Measurements from ENCODE around the gene ATP6V1G1. TPM values are rescaled to one million over a fixed set of nuclear protein-coding genes. Genes with fewer than 3 reads are reported as not detected.

ATP6V1G1 gene
- 111 TPM for total RNA-seq
- polyA plus RNA-seq = 100 to 1,000 TPM; 313 to 357 (median 335) TPM

GRCh38 chr9:114587345-114588202 lies at the start of gene ATP6V1G1:
Gene ATP6V1G1, plus strand, starts transcription at chr9:114587769. Its CDS starts 70 bp downstream, at chr9:114587839.
- peaks cover 16% of the 10 kb centered on the region for H3K36me3 Mint-ChIP-seq

GRCh38 chr9:114538241-114538640 lies 49.3 kb upstream of the ATP6V1G1 start:
- peak in 2 of 3 donors; percentile 22 to 49 for DNase-seq
- Histone ChIP-seq H3K9me3 (ENCODE audit: control insufficient read depth in 2 of 2, low read length in 2 of 2) (no peaks in the 10 kb centered on the region), H3K4me3 (ENCODE audit: low read depth, low read length) (no peak overlapping the region), H3K27ac (ENCODE audit: insufficient read depth, low read length, poor library complexity, severe bottlenecking) (no peak overlapping the region), H3K36me3 (ENCODE audit: control insufficient read depth, insufficient read depth, low read length) (no peaks in the 10 kb centered on the region), H3K27me3 (ENCODE audit: control insufficient read depth, insufficient read depth, low read length) (peaks cover 4% of the 10 kb centered on the region), H3K4me1 (ENCODE audit: control insufficient read depth, insufficient read depth, low read length, poor library complexity, severe bottlenecking) (no peaks in the 10 kb centered on the region)
- ATAC-seq (ENCODE audit: low read depth in 2 of 2) = peak; percentile 81 to 90
- H3K4me1 Mint-ChIP-seq = peaks cover 0 to 8% (median 7%) of the 10 kb centered on the region in 4 donors
- no peaks in the 10 kb centered on the region for H3K9me3 Mint-ChIP-seq
- H3K4me3 Mint-ChIP-seq = no peak overlapping the region
- no peaks in the 10 kb centered on the region for H3K36me3 Mint-ChIP-seq
- H3K27ac Mint-ChIP-seq = peak overlapping the region in 2 of 3 donors; percentile 12 to 64
- H3K27me3 Mint-ChIP-seq = peaks cover 42% of the 10 kb centered on the region

More at GRCh38 chr9:114587345-114588202, at the start of gene ATP6V1G1:
- Histone ChIP-seq H3K27me3 (ENCODE audit: control insufficient read depth, insufficient read depth, low read length) (no peaks in the 10 kb centered on the region), H3K4me3 (ENCODE audit: low read depth, low read length) (peak within 1 kb of the TSS; percentile 100), H3K4me1 (ENCODE audit: control insufficient read depth, insufficient read depth, low read length, poor library complexity, severe bottlenecking) (peaks cover 54% of the 10 kb centered on the region), H3K27ac (ENCODE audit: insufficient read depth, low read length, poor library complexity, severe bottlenecking) (peak within 1 kb of the TSS; percentile 90), H3K9me3 (ENCODE audit: control insufficient read depth in 2 of 2, low read length in 2 of 2) (no peaks in the 10 kb centered on the region), H3K36me3 (ENCODE audit: control insufficient read depth, insufficient read depth, low read length) (peaks cover 1% of the 10 kb centered on the region)
- peak; percentile 91 to 92 for ATAC-seq (ENCODE audit: low read depth in 2 of 2)
- H3K27ac Mint-ChIP-seq = peak within 1 kb of the TSS; percentile 96 to 100 (median 99)
- H3K4me1 Mint-ChIP-seq = peaks cover 24 to 53% (median 42%) of the 10 kb centered on the region in 4 donors
- H3K9me3 Mint-ChIP-seq = no peaks in the 10 kb centered on the region
- H3K27me3 Mint-ChIP-seq = peaks cover 18% of the 10 kb centered on the region
- DNase-seq = peak; percentile 97 to 99 (median 99)
- peak within 1 kb of the TSS; percentile 99 to 100 (median 100) for H3K4me3 Mint-ChIP-seq

- no peaks in the 10 kb centered on the region for H3K9me3 Mint-ChIP-seq
- Histone ChIP-seq H3K4me3 (ENCODE audit: low read depth, low read length) (no peak overlapping the region), H3K4me1 (ENCODE audit: control insufficient read depth, insufficient read depth, low read length, poor library complexity, severe bottlenecking) (no peaks in the 10 kb centered on the region), H3K27me3 (ENCODE audit: control insufficient read depth, insufficient read depth, low read length) (peaks cover 4% of the 10 kb centered on the region), H3K9me3 (ENCODE audit: control insufficient read depth in 2 of 2, low read length in 2 of 2) (no peaks in the 10 kb centered on the region), H3K36me3 (ENCODE audit: control insufficient read depth, insufficient read depth, low read length) (no peaks in the 10 kb centered on the region), H3K27ac (ENCODE audit: insufficient read depth, low read length, poor library complexity, severe bottlenecking) (no peak overlapping the region)
- no peak overlapping the region for H3K27ac Mint-ChIP-seq
- DNase-seq (no peak), ATAC-seq (ENCODE audit: low read depth in 2 of 2) (no peak)
- H3K27me3 Mint-ChIP-seq = peaks cover 35% of the 10 kb centered on the region
- peaks cover 0 to 8% (median 7%) of the 10 kb centered on the region in 4 donors for H3K4me1 Mint-ChIP-seq
- no peaks in the 10 kb centered on the region for H3K36me3 Mint-ChIP-seq
- no peak overlapping the region for H3K4me3 Mint-ChIP-seq
These were observed 47.7 kb upstream of the ATP6V1G1 start for GRCh38 chr9:114539701-114540380.

GRCh38 chr9:114545055-114545454 lies 42.5 kb upstream of the ATP6V1G1 start:
- ATAC-seq (ENCODE audit: low read depth in 2 of 2) = no peak
- peaks cover 0 to 3% (median 0%) of the 10 kb centered on the region in 4 donors for H3K4me1 Mint-ChIP-seq
- no peak overlapping the region for H3K27ac Mint-ChIP-seq
- Histone ChIP-seq H3K27ac (ENCODE audit: insufficient read depth, low read length, poor library complexity, severe bottlenecking) (no peak overlapping the region), H3K9me3 (ENCODE audit: control insufficient read depth in 2 of 2, low read length in 2 of 2) (no peaks in the 10 kb centered on the region), H3K4me1 (ENCODE audit: control insufficient read depth, insufficient read depth, low read length, poor library complexity, severe bottlenecking) (no peaks in the 10 kb centered on the region), H3K36me3 (ENCODE audit: control insufficient read depth, insufficient read depth, low read length) (no peaks in the 10 kb centered on the region), H3K27me3 (ENCODE audit: control insufficient read depth, insufficient read depth, low read length) (peaks cover 11% of the 10 kb centered on the region), H3K4me3 (ENCODE audit: low read depth, low read length) (no peak overlapping the region)
- peaks cover 47% of the 10 kb centered on the region for H3K27me3 Mint-ChIP-seq
- no peaks in the 10 kb centered on the region for H3K36me3 Mint-ChIP-seq
- H3K9me3 Mint-ChIP-seq = peaks cover 0 to 2% (median 0%) of the 10 kb centered on the region in 7 donors
- DNase-seq = no peak
- no peak overlapping the region for H3K4me3 Mint-ChIP-seq

- ATAC-seq (ENCODE audit: low read depth in 2 of 2) = no peak
- Histone ChIP-seq H3K27ac (ENCODE audit: insufficient read depth, low read length, poor library complexity, severe bottlenecking) (no peak overlapping the region), H3K4me1 (ENCODE audit: control insufficient read depth, insufficient read depth, low read length, poor library complexity, severe bottlenecking) (no peaks in the 10 kb centered on the region), H3K4me3 (ENCODE audit: low read depth, low read length) (no peak overlapping the region), H3K9me3 (ENCODE audit: control insufficient read depth in 2 of 2, low read length in 2 of 2) (no peaks in the 10 kb centered on the region), H3K27me3 (ENCODE audit: control insufficient read depth, insufficient read depth, low read length) (peaks cover 11% of the 10 kb centered on the region), H3K36me3 (ENCODE audit: control insufficient read depth, insufficient read depth, low read length) (no peaks in the 10 kb centered on the region)
- Mint-ChIP-seq H3K9me3 (peaks cover 0 to 2% (median 0%) of the 10 kb centered on the region in 7 donors), H3K36me3 (no peaks in the 10 kb centered on the region), H3K4me3 (no peak overlapping the region), H3K4me1 (peaks cover 0 to 3% (median 0%) of the 10 kb centered on the region in 4 donors), H3K27me3 (peaks cover 41% of the 10 kb centered on the region), H3K27ac (no peak overlapping the region)
- DNase-seq = no peak
These were observed 40.7 kb upstream of the ATP6V1G1 start for GRCh38 chr9:114546851-114547250.

- DNase-seq (no peak), ATAC-seq (ENCODE audit: low read depth in 2 of 2) (no peak)
- H3K27ac ChIP-seq (ENCODE audit: insufficient read depth, low read length, poor library complexity, severe bottlenecking) = no peak overlapping the region
- Mint-ChIP-seq H3K27me3 (peaks cover 64% of the 10 kb centered on the region), H3K9me3 (peaks cover 0 to 2% (median 0%) of the 10 kb centered on the region in 7 donors), H3K27ac (no peak overlapping the region), H3K4me1 (peaks cover 0 to 3% (median 0%) of the 10 kb centered on the region in 4 donors), H3K4me3 (no peak overlapping the region), H3K36me3 (no peaks in the 10 kb centered on the region)
- H3K4me1 ChIP-seq (ENCODE audit: control insufficient read depth, insufficient read depth, low read length, poor library complexity, severe bottlenecking) = no peaks in the 10 kb centered on the region
- H3K9me3 ChIP-seq (ENCODE audit: control insufficient read depth in 2 of 2, low read length in 2 of 2) = no peaks in the 10 kb centered on the region
- peaks cover 11% of the 10 kb centered on the region for H3K27me3 ChIP-seq (ENCODE audit: control insufficient read depth, insufficient read depth, low read length)
- no peak overlapping the region for H3K4me3 ChIP-seq (ENCODE audit: low read depth, low read length)
- no peaks in the 10 kb centered on the region for H3K36me3 ChIP-seq (ENCODE audit: control insufficient read depth, insufficient read depth, low read length)
These were observed 37.8 kb upstream of the ATP6V1G1 start for GRCh38 chr9:114549697-114550330.
